MCF 10A (cell line): ENCODE data around the gene OR13J1. TPM values are rescaled to one million over a fixed set of nuclear protein-coding genes. Genes with fewer than 3 reads are reported as not detected.
A peak's percentile ranks its signal among the peaks of the same experiment; 100 is the strongest.

Experiments
- BruUV-seq: library from RNA; stranded (reverse); fragments of 400-500 nt; replicated peaks from 2 replicates; lab custom pipeline; 2021; lab: Mats Ljungman, UMichigan
- CTCF ChIA-PET: fragments of 300-600 bp; sonication (Branson Sonifier 250); formaldehyde crosslinking; extraction: SDS; loops from one replicate; lab custom pipeline; 2021; ENCODE audit warnings: antibody characterized with exemption, inconsistent platforms; lab: Yijun Ruan, JAX
- POLR2A ChIA-PET: fragments of 300-600, 350-650 bp; sonication (Branson Sonifier 250); formaldehyde crosslinking; extraction: SDS; loops from one replicate; lab custom pipeline; 2020; ENCODE audit warnings: antibody characterized with exemption, inconsistent platforms; lab: Yijun Ruan, JAX
- DNase-seq: peaks from one replicate; pipeline ENCODE4 v3.0.0-alpha.2; 2018; ENCODE audit not compliant: unreplicated experiment
- H3K27ac Mint-ChIP-seq: one replicate; pipeline ENCODE4 v1.8.0; 2022; ENCODE audit warnings: mild to moderate bottlenecking, low read depth, mixed read lengths; ENCODE audit not compliant: unreplicated experiment
- H3K27me3 Mint-ChIP-seq: one replicate; pipeline ENCODE4 v1.8.0; 2022; ENCODE audit warnings: mixed read lengths; ENCODE audit not compliant: insufficient read depth, unreplicated experiment
- H3K36me3 Mint-ChIP-seq: one replicate; pipeline ENCODE4 v1.8.0; 2022; ENCODE audit warnings: mild to moderate bottlenecking, moderate library complexity, mixed read lengths; ENCODE audit not compliant: insufficient read depth, unreplicated experiment
- H3K4me1 Mint-ChIP-seq: one replicate; pipeline ENCODE4 v1.8.0; 2022; ENCODE audit warnings: mixed read lengths; ENCODE audit not compliant: insufficient read depth, unreplicated experiment
- H3K4me3 Mint-ChIP-seq: one replicate; pipeline ENCODE4 v1.8.0; 2022; ENCODE audit warnings: mild to moderate bottlenecking, moderate library complexity, mixed read lengths; ENCODE audit not compliant: unreplicated experiment
- H3K9me3 Mint-ChIP-seq: one replicate; pipeline ENCODE4 v1.8.0; 2022; ENCODE audit warnings: mixed read lengths; ENCODE audit not compliant: unreplicated experiment
- CTCF ChIP-seq: fragments of 200-600 bp; IDR thresholded peaks from one replicate; pipeline ENCODE4 v1.8.0; 2022; ENCODE audit warnings: antibody characterized with exemption, mild to moderate bottlenecking; ENCODE audit not compliant: unreplicated experiment
- intact Hi-C: fragments of 100-400 bp; cut with micrococcal nuclease; formaldehyde crosslinking; loops from 2 replicates; pipeline ENCODE4 v1.14.1; 2022
- total RNA-seq: library from RNA; stranded (reverse); gene quantifications from 2 replicates; pipeline ENCODE4 v1.2.3, GENCODE V29; 2022

Gene OR13J1
- total RNA-seq, 1 experiment from 2014 or later, result not detected

DNA sequence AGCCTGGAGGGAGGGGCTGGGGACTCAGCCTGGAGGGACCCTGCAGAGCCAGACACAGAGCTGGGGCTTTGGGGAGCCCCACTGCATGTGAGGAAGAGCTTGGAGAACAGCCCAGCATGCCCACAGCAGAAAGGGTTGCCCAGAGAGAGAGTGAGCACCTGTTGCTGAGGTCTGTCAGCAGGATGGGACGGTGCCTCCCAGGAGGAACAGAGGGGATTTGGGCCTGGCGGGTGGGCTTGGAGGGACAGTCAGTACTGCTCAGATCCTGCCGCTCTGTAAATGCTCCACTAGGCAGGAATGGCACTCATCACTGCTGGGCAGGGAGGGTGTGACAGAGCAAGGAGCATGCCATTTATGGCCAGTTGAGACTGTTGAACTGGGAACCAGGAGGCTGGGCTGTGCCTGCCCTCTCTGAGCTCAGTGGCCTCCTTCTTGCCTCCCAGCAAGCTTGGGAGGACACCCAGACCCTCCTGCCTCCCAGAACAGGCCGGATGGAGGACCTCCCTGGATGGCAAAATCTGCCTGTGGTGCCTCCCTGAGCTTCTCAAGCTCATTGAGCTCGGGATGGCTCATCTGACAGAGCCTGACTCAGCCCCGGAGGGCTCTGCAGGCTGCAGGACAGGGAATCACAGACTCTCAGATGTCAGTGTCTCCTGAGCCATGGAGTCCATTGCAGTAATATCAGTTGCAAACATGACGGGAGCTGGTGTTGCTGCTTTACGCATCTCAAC lies 35.0 kb upstream of the OR13J1 start:
- POLR2A ChIA-PET, result interaction anchor here (0.6 to 4.8 kb wide), 16 partner anchors 8 to 809 kb away, joined by 3 to 55 read pairs (median 5); partner anchors contain the start of genes CCDC107, CREB3, GBA2 and HINT2
- peak overlapping the region; percentile 78 for H3K4me3 Mint-ChIP-seq

DNA sequence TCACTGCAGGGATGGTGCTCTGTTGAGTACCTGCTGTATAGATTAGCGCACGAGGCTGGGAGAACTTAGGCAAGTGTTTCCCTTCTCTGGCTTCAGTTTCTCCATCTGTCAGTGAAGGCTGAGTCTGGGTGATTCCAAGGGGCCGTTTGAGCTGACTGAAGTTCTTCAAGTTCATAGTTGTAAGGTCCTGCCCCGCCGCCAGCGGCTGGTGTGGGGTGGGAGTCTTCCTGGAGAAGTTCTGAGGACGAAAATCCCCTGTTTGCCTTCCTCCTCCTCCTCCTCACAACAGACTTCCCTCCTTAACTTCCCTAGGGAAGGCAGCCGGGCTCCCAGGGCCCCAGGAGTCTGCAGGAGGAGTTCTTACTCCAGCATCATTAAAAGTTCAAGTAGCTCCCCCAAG lies 34.1 kb upstream of the OR13J1 start:
- no peaks in the 10 kb centered on the region for H3K36me3 Mint-ChIP-seq
- H3K4me3 Mint-ChIP-seq, result no peak overlapping the region
- H3K27me3 Mint-ChIP-seq, result no peaks in the 10 kb centered on the region
- no peak overlapping the region for H3K27ac Mint-ChIP-seq
- BruUV-seq, result no TSS peak
- no peak for DNase-seq
- peaks cover 37% of the 10 kb centered on the region for H3K4me1 Mint-ChIP-seq
- no peaks in the 10 kb centered on the region for H3K9me3 Mint-ChIP-seq
- POLR2A ChIA-PET, result interaction anchor here (1.2 to 4.8 kb wide), 2 partner anchors 41 to 119 kb away, joined by 3 to 52 read pairs; no protein-coding TSS in a partner anchor
- TF ChIP-seq CTCF, result no peak
- intact Hi-C loops, result loop anchor here (10.0 kb wide), 1 partner anchor 250 kb away; the partner anchor contains the start of genes CCDC107, RMRP and SIT1
- CTCF ChIA-PET, result interaction anchor here (0.6 to 7.8 kb wide), 8 partner anchors 20 to 167 kb away, joined by 3 to 88 read pairs (median 4); no protein-coding TSS in a partner anchor

More for the DNA sequence above, 35.0 kb upstream of the OR13J1 start:
- Mint-ChIP-seq H3K9me3 (no peaks in the 10 kb centered on the region), H3K27me3 (no peaks in the 10 kb centered on the region), H3K4me1 (peaks cover 38% of the 10 kb centered on the region), H3K27ac (peak overlapping the region; percentile 76), H3K36me3 (no peaks in the 10 kb centered on the region)
- DNase-seq, result peak; percentile 72
- TF ChIP-seq CTCF, result no peak
- CTCF ChIA-PET, result interaction anchor here (0.6 to 7.8 kb wide), 10 partner anchors 8 to 286 kb away, joined by 3 to 88 read pairs (median 4); no protein-coding TSS in a partner anchor
- no TSS peak for BruUV-seq
- intact Hi-C loops, result loop anchor here (10.0 kb wide), 1 partner anchor 250 kb away; the partner anchor contains the start of genes CCDC107, RMRP and SIT1

DNA sequence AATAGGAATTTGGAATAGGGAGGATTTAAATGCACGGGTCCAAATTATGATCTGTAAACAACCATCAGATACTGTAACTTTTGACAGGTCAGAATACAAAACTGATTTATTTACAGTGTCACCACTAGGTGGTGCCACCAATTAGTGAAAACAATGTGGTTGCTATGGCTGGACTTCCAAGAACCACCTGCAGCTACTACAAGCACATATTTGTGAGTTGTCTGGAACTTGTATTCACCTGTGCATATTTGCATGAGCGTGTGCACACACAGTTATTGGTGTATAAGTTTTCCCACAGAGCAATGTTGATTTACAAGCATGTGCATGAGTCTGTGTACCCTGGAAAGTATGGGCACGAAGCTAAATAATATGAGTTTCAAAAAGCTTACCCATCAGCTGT lies 32.8 kb upstream of the OR13J1 start:
- TF ChIP-seq CTCF, result peak; percentile 60
- no peaks in the 10 kb centered on the region for H3K27me3 Mint-ChIP-seq
- H3K9me3 Mint-ChIP-seq, result no peaks in the 10 kb centered on the region
- intact Hi-C loops, result loop anchor here (1.0 to 10.0 kb wide), 5 partner anchors 8 to 248 kb away; partner anchors contain the start of genes CCDC107, RMRP and SIT1
- peak; percentile 76 for DNase-seq
- peaks cover 25% of the 10 kb centered on the region for H3K4me1 Mint-ChIP-seq
- no peak overlapping the region for H3K27ac Mint-ChIP-seq
- no peaks in the 10 kb centered on the region for H3K36me3 Mint-ChIP-seq
- no peak overlapping the region for H3K4me3 Mint-ChIP-seq
- no TSS peak for BruUV-seq
- ChIA-PET CTCF (interaction anchor here (0.6 to 7.8 kb wide), 26 partner anchors 8 to 237 kb away, joined by 3 to 88 read pairs (median 4); partner anchors contain the start of gene HINT2), POLR2A (interaction anchor here (0.6 to 1.7 kb wide), 9 partner anchors 8 to 120 kb away, joined by 3 to 16 read pairs (median 3); partner anchors contain the start of gene HINT2)

GRCh38 chr9:35899021-35899420 lies 28.8 kb upstream of the OR13J1 start:
- Mint-ChIP-seq H3K4me1 (no peaks in the 10 kb centered on the region), H3K9me3 (no peaks in the 10 kb centered on the region), H3K4me3 (no peak overlapping the region), H3K36me3 (no peaks in the 10 kb centered on the region), H3K27ac (no peak overlapping the region), H3K27me3 (no peaks in the 10 kb centered on the region)
- no TSS peak for BruUV-seq
- no peak for TF ChIP-seq CTCF
- DNase-seq, result no peak
- CTCF ChIA-PET, result interaction anchor here (0.6 to 1.8 kb wide), 5 partner anchors 15 to 111 kb away, joined by 3 to 4 read pairs (median 3); no protein-coding TSS in a partner anchor
- POLR2A ChIA-PET, result interaction anchor here (0.7 to 0.8 kb wide), 2 partner anchors 8 to 92 kb away, joined by 3 read pairs; no protein-coding TSS in a partner anchor
- intact Hi-C loops, result no loop called here
